Retinal pigment epithelial cell (primary cell): ENCODE data around the gene DGKQ.
A peak's percentile ranks its signal among the peaks of the same experiment; 100 is the strongest.

Source experiments
- DNase-seq: peaks from one replicate; pipeline ENCODE4 v3.0.0-alpha.2; 2010; ENCODE audit warnings: low read depth
- H3K4me3 ChIP-seq: 2 replicates; pipeline ENCODE4 v1.5.1; 2011; ENCODE audit warnings: mild to moderate bottlenecking, low read length, control low read depth, moderate library complexity
- CTCF ChIP-seq: conservative IDR thresholded peaks from 2 replicates; pipeline ENCODE4 v1.5.1; 2011; ENCODE audit warnings: low read depth, low read length, control low read depth, inconsistent platforms

Gene DGKQ

GRCh38 chr4:973431-974397 is at the start of gene DGKQ:
DGKQ (minus strand) TSS chr4:973569; CDS start chr4:973482, 87 bp downstream.
- H3K4me3 ChIP-seq = peak within 1 kb of the TSS; percentile 56
- TF ChIP-seq CTCF = no peak
- no peak for DNase-seq

GRCh38 chr4:1022739-1023066 is 49.3 kb upstream of the DGKQ start:
- TF ChIP-seq CTCF = no peak
- DNase-seq = no peak

GRCh38 chr4:1022051-1022738 is 48.8 kb upstream of the DGKQ start:
- H3K4me3 ChIP-seq = no peak overlapping the region
- no peak for TF ChIP-seq CTCF
- no peak for DNase-seq

More at GRCh38 chr4:1022739-1023066, 49.3 kb upstream of the DGKQ start:
- H3K4me3 ChIP-seq = no peak overlapping the region

GRCh38 chr4:1021386-1022050 is 48.1 kb upstream of the DGKQ start:
- TF ChIP-seq CTCF = no peak
- H3K4me3 ChIP-seq = no peak overlapping the region
- no peak for DNase-seq

GRCh38 chr4:1019729-1020470 is 46.5 kb upstream of the DGKQ start:
- no peak overlapping the region for H3K4me3 ChIP-seq
- TF ChIP-seq CTCF = no peak
- no peak for DNase-seq

GRCh38 chr4:1019320-1019719 is 46.0 kb upstream of the DGKQ start:
- TF ChIP-seq CTCF = no peak
- no peak overlapping the region for H3K4me3 ChIP-seq
- no peak for DNase-seq
